Muscle of arm (tissue), 12 donors: ENCODE results near the gene PLA1A. TPM values are rescaled to one million over a fixed set of nuclear protein-coding genes. Genes with fewer than 3 reads are reported as not detected.
"Not testable (repeated sequence)": the region's sequence is repeated elsewhere in the genome, so short reads cannot be mapped to it uniquely, and the experiment has no call there.

ENCODE experiments used
- DNase-seq: peaks from one replicate; pipeline ENCODE4 v3.0.0-alpha.2; 2013
- polyA plus RNA-seq, 12 donors: library from polyadenylated mRNA; unstranded; fragments of 120-200 nt; gene quantifications; one replicate each; pipeline ENCODE4 v1.2.1, GENCODE V29; 2013; ENCODE audit not compliant: insufficient read length in 12 of 12

The PLA1A gene
- polyA plus RNA-seq, 12 donors, result 0.12 to 1.2 (median 0.21) TPM; not detected in 4

- DNase-seq, result no peak
Measured at GRCh38 chr3:119575507-119575906, 22.2 kb upstream of the PLA1A start.

- peak; percentile 82 for DNase-seq
Measured at GRCh38 chr3:119579366-119580066, 18.2 kb upstream of the PLA1A start, which contains the start of gene ADPRH. TSS of gene ADPRH (plus strand) at chr3:119579492. CDS start at chr3:119582170, 2,678 bp downstream.

GRCh38 chr3:119580067-119580760, 17.5 kb upstream of the PLA1A start:
- DNase-seq, result peak; percentile 74

- no peak for DNase-seq
Measured at GRCh38 chr3:119582178-119582577, 15.5 kb upstream of the PLA1A start.

- no peak for DNase-seq
Measured at GRCh38 chr3:119585208-119585607, 12.5 kb upstream of the PLA1A start.

GRCh38 chr3:119585856-119586570, 11.7 kb upstream of the PLA1A start:
- no peak for DNase-seq

- no peak for DNase-seq
Measured at GRCh38 chr3:119586733-119587172, 10.9 kb upstream of the PLA1A start.

GRCh38 chr3:119588112-119588511, 9.6 kb upstream of the PLA1A start:
- DNase-seq, result peak; percentile 34

- no peak for DNase-seq
Measured at GRCh38 chr3:119589102-119589773, 8.4 kb upstream of the PLA1A start.

- DNase-seq, result no peak
Measured at GRCh38 chr3:119590706-119591105, 7.0 kb upstream of the PLA1A start.

- DNase-seq, result no peak
Measured at GRCh38 chr3:119592861-119593260, 4.8 kb upstream of the PLA1A start.

- no peak for DNase-seq
Measured at GRCh38 chr3:119594066-119594465, 3.6 kb upstream of the PLA1A start.

- DNase-seq, result not testable (repeated sequence)
Measured at GRCh38 chr3:119594929-119595328, 2.8 kb upstream of the PLA1A start.

GRCh38 chr3:119595639-119596334, 1.9 kb upstream of the PLA1A start:
- no peak for DNase-seq

- no peak for DNase-seq
Measured at GRCh38 chr3:119596398-119596797, 1.3 kb upstream of the PLA1A start.

- DNase-seq, result no peak
Measured at GRCh38 chr3:119598410-119599098, 869 bp downstream of the PLA1A start.

GRCh38 chr3:119599558-119600174, 2.0 kb downstream of the PLA1A start:
- DNase-seq, result no peak

- no peak for DNase-seq
Measured at GRCh38 chr3:119600732-119601131, 3.0 kb downstream of the PLA1A start.

GRCh38 chr3:119601154-119601553, 3.5 kb downstream of the PLA1A start:
- DNase-seq, result no peak

GRCh38 chr3:119602676-119603075, 5.0 kb downstream of the PLA1A start:
- DNase-seq, result no peak
